Eye (tissue), 1 donor: ENCODE measurements around the gene RPGRIP1L.

Experiments used
- DNase-seq: peaks from one replicate; pipeline ENCODE4 v3.0.0-alpha.2; 2015

Gene RPGRIP1L

GRCh38 chr16:53643474-53643873 lies 60.2 kb downstream of the RPGRIP1L start:
- no peak for DNase-seq

GRCh38 chr16:53642094-53642493 lies 61.6 kb downstream of the RPGRIP1L start:
- DNase-seq, result no peak

GRCh38 chr16:53636978-53637377 lies 66.7 kb downstream of the RPGRIP1L start:
- DNase-seq, result no peak

- DNase-seq, result peak; percentile 21
Observed at GRCh38 chr16:53632526-53632925, 71.1 kb downstream of the RPGRIP1L start.

GRCh38 chr16:53631236-53632025 lies 72.2 kb downstream of the RPGRIP1L start:
- peak; percentile 73 for DNase-seq

- DNase-seq, result no peak
Observed at GRCh38 chr16:53629607-53630312, 73.9 kb downstream of the RPGRIP1L start.

- DNase-seq, result no peak
Observed at GRCh38 chr16:53629151-53629550, 74.5 kb downstream of the RPGRIP1L start.

GRCh38 chr16:53626811-53627210 lies 76.8 kb downstream of the RPGRIP1L start:
- DNase-seq, result peak; percentile 80

- peak; percentile 32 for DNase-seq
Observed at GRCh38 chr16:53626161-53626560, 77.5 kb downstream of the RPGRIP1L start.

GRCh38 chr16:53625221-53625620 lies 78.4 kb downstream of the RPGRIP1L start:
- DNase-seq, result no peak

- no peak for DNase-seq
Observed at GRCh38 chr16:53622315-53622714, 81.3 kb downstream of the RPGRIP1L start.

- peak; percentile 29 for DNase-seq
Observed at GRCh38 chr16:53620476-53620875, 83.2 kb downstream of the RPGRIP1L start.

GRCh38 chr16:53619235-53619634 lies 84.4 kb downstream of the RPGRIP1L start:
- DNase-seq, result no peak

GRCh38 chr16:53614346-53614745 lies 89.3 kb downstream of the RPGRIP1L start:
- DNase-seq, result no peak

GRCh38 chr16:53612003-53612402 lies 91.7 kb downstream of the RPGRIP1L start:
- DNase-seq, result no peak

GRCh38 chr16:53611179-53611696 lies 92.4 kb downstream of the RPGRIP1L start:
- DNase-seq, result peak; percentile 53

- no peak for DNase-seq
Observed at GRCh38 chr16:53609536-53609935, 94.1 kb downstream of the RPGRIP1L start.

GRCh38 chr16:53608094-53608493 lies 95.6 kb downstream of the RPGRIP1L start:
- no peak for DNase-seq

- DNase-seq, result peak; percentile 38
Observed at GRCh38 chr16:53605831-53606400, 97.7 kb downstream of the RPGRIP1L start.

GRCh38 chr16:53605356-53605755 lies 98.3 kb downstream of the RPGRIP1L start:
- DNase-seq, result no peak

GRCh38 chr16:53601961-53602360 lies 101.7 kb downstream of the RPGRIP1L start:
- DNase-seq, result no peak

GRCh38 chr16:53600616-53601015 lies 103.0 kb downstream of the RPGRIP1L start:
- DNase-seq, result no peak

GRCh38 chr16:53600126-53600525 lies 103.5 kb downstream of the RPGRIP1L start:
- DNase-seq, result peak; percentile 58

- no peak for DNase-seq
Observed at GRCh38 chr16:53599548-53599947, 104.1 kb downstream of the RPGRIP1L start.
